ENCODE data around the gene RTN4.

The RTN4 gene

GRCh38 chr2:55033076-55033742 lies 17.0 kb downstream of the RTN4 start:
- H3K4me2 ChIP-seq (ENCODE audit: low read length), result peak overlapping the region; percentile 60
- H3K4me3 ChIP-seq (ENCODE audit: low read length), result peak overlapping the region; percentile 10; the same call in 1 of the 2 replicates
- H3K4me1 ChIP-seq (ENCODE audit: low read length), result peaks cover 30% of the 10 kb centered on the region
- no peaks in the 10 kb centered on the region for H3K27me3 ChIP-seq (ENCODE audit: low read depth, low read length)
- H3K9ac ChIP-seq (ENCODE audit: low read length), result no peak overlapping the region
- H2AFZ ChIP-seq (ENCODE audit: low read depth, low read length), result no peak overlapping the region
- H3K27ac ChIP-seq (ENCODE audit: low read length), result no peak overlapping the region
- H3K79me2 ChIP-seq (ENCODE audit: low read length), result peaks cover 96% of the 10 kb centered on the region
- H3K36me3 ChIP-seq (replicated peaks; ENCODE audit: low read depth, low read length), result peaks cover 8% of the 10 kb centered on the region
- TF ChIP-seq EZH2phosphoT487 (IDR thresholded peaks at IDR 0.05; ENCODE audit: low read depth), result no peak
- TF ChIP-seq, protein P1, sequence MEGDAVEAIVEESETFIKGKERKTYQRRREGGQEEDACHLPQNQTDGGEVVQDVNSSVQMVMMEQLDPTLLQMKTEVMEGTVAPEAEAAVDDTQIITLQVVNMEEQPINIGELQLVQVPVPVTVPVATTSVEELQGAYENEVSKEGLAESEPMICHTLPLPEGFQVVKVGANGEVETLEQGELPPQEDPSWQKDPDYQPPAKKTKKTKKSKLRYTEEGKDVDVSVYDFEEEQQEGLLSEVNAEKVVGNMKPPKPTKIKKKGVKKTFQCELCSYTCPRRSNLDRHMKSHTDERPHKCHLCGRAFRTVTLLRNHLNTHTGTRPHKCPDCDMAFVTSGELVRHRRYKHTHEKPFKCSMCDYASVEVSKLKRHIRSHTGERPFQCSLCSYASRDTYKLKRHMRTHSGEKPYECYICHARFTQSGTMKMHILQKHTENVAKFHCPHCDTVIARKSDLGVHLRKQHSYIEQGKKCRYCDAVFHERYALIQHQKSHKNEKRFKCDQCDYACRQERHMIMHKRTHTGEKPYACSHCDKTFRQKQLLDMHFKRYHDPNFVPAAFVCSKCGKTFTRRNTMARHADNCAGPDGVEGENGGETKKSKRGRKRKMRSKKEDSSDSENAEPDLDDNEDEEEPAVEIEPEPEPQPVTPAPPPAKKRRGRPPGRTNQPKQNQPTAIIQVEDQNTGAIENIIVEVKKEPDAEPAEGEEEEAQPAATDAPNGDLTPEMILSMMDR (IDR thresholded peaks at IDR 0.05; ENCODE audit: low read depth, low read length), result no peak
- peaks cover 4% of the 10 kb centered on the region; the same call in 1 of the 2 replicates for H3K9me3 ChIP-seq (ENCODE audit: insufficient read depth, low read length)
- peaks cover 74% of the 10 kb centered on the region for H4K20me1 ChIP-seq (ENCODE audit: insufficient read depth, low read length)

DNA sequence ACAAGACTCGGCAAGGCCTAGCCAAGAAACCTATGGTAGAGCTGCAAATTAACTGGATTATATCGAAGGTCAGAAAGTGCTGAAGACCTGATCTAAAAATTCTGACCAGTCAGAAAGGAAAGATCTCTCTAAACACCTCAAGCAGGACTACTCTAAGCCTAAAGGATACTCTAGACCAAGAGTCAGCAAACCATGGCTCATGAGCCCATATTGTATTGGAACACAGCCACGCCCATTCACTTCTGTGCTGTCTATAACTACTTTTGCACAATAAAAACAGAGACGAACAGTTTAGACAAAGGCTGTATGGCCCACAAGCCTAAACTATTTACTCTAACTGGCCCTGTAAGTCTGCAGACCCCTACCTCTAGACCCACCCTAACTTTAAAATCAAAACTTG lies 18.7 kb downstream of the RTN4 start:
- Histone ChIP-seq H3K4me3 (ENCODE audit: low read length) (no peak overlapping the region), H3K9me3 (ENCODE audit: insufficient read depth, low read length) (no peaks in the 10 kb centered on the region), H3K9ac (ENCODE audit: low read length) (no peak overlapping the region), H3K79me2 (ENCODE audit: low read length) (peaks cover 94% of the 10 kb centered on the region), H3K4me2 (ENCODE audit: low read length) (no peak overlapping the region), H2AFZ (ENCODE audit: low read depth, low read length) (no peak overlapping the region), H3K27ac (ENCODE audit: low read length) (no peak overlapping the region), H3K27me3 (ENCODE audit: low read depth, low read length) (no peaks in the 10 kb centered on the region), H3K4me1 (ENCODE audit: low read length) (peaks cover 38% of the 10 kb centered on the region), H4K20me1 (ENCODE audit: insufficient read depth, low read length) (peaks cover 76% of the 10 kb centered on the region), H3K36me3 (replicated peaks; ENCODE audit: low read depth, low read length) (peaks cover 4% of the 10 kb centered on the region)
- TF ChIP-seq, protein P1 (IDR thresholded peaks at IDR 0.05; ENCODE audit: low read depth, low read length), result no peak
- no peak for TF ChIP-seq EZH2phosphoT487 (IDR thresholded peaks at IDR 0.05; ENCODE audit: low read depth)

GRCh38 chr2:55030766-55031165 lies 19.5 kb downstream of the RTN4 start:
- TF ChIP-seq, protein P1 (IDR thresholded peaks at IDR 0.05; ENCODE audit: low read depth, low read length), result no peak
- TF ChIP-seq EZH2phosphoT487 (IDR thresholded peaks at IDR 0.05; ENCODE audit: low read depth), result no peak
- Histone ChIP-seq H3K4me2 (ENCODE audit: low read length) (no peak overlapping the region), H3K79me2 (ENCODE audit: low read length) (peaks cover 95% of the 10 kb centered on the region), H3K4me1 (ENCODE audit: low read length) (peaks cover 43% of the 10 kb centered on the region), H3K27ac (ENCODE audit: low read length) (no peak overlapping the region), H3K9ac (ENCODE audit: low read length) (no peak overlapping the region), H3K27me3 (ENCODE audit: low read depth, low read length) (no peaks in the 10 kb centered on the region), H3K4me3 (ENCODE audit: low read length) (no peak overlapping the region), H3K9me3 (ENCODE audit: insufficient read depth, low read length) (no peaks in the 10 kb centered on the region), H3K36me3 (replicated peaks; ENCODE audit: low read depth, low read length) (peaks cover 4% of the 10 kb centered on the region), H2AFZ (ENCODE audit: low read depth, low read length) (no peak overlapping the region), H4K20me1 (ENCODE audit: insufficient read depth, low read length) (peaks cover 82% of the 10 kb centered on the region)

DNA sequence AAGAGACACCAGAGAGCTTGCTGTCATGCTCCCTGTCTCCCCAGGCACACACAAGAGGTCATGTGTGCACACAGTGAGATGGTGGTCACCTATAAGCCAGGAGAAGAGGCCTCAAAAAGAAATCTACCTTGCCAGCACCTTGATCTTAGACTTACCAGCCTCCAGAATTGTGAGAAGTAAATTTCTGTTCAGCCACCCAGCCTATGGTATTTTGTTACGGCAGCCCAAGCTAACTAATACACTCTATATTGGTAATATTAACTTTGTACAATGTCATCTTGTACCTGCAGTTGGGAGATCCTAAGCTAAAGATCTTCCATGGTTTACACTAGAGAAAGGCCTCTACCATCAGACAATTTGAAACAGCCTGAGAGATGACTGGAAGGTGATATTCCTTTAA lies 21.2 kb downstream of the RTN4 start:
- Histone ChIP-seq H3K79me2 (ENCODE audit: low read length) (peaks cover 93% of the 10 kb centered on the region), H3K36me3 (replicated peaks; ENCODE audit: low read depth, low read length) (peaks cover 4% of the 10 kb centered on the region), H3K27ac (ENCODE audit: low read length) (no peak overlapping the region), H3K27me3 (ENCODE audit: low read depth, low read length) (no peaks in the 10 kb centered on the region), H4K20me1 (ENCODE audit: insufficient read depth, low read length) (peaks cover 80% of the 10 kb centered on the region), H3K9me3 (ENCODE audit: insufficient read depth, low read length) (no peaks in the 10 kb centered on the region), H2AFZ (ENCODE audit: low read depth, low read length) (no peak overlapping the region), H3K4me1 (ENCODE audit: low read length) (peaks cover 48% of the 10 kb centered on the region), H3K4me2 (ENCODE audit: low read length) (no peak overlapping the region), H3K4me3 (ENCODE audit: low read length) (no peak overlapping the region), H3K9ac (ENCODE audit: low read length) (no peak overlapping the region)
- TF ChIP-seq, protein P1 (IDR thresholded peaks at IDR 0.05; ENCODE audit: low read depth, low read length), result no peak
- no peak for TF ChIP-seq EZH2phosphoT487 (IDR thresholded peaks at IDR 0.05; ENCODE audit: low read depth)

All from OCI-LY3 (cell line).